ENCODE results near the gene LYAR.

Gene LYAR

GRCh38 chr4:4277531-4277930, 12.4 kb downstream of the LYAR start:
- H3K4me3 ChIP-seq = no peak overlapping the region
- no peak for TF ChIP-seq CTCF (IDR thresholded peaks at IDR 0.05)
- H3K27ac ChIP-seq = no peak overlapping the region
- no peak for DNase-seq (ENCODE audit: low spot score)

- Histone ChIP-seq H3K27ac (no peak overlapping the region), H3K4me3 (no peak overlapping the region)
- no peak for TF ChIP-seq CTCF (IDR thresholded peaks at IDR 0.05)
- no peak for DNase-seq (ENCODE audit: low spot score)
Observed at GRCh38 chr4:4274226-4274625, 15.7 kb downstream of the LYAR start.

GRCh38 chr4:4271912-4272311, 18.0 kb downstream of the LYAR start:
- DNase-seq (ENCODE audit: low spot score) = no peak
- no peak overlapping the region for H3K27ac ChIP-seq
- H3K4me3 ChIP-seq = no peak overlapping the region
- no peak for TF ChIP-seq CTCF (IDR thresholded peaks at IDR 0.05)

- DNase-seq (ENCODE audit: low spot score) = no peak
- TF ChIP-seq CTCF (IDR thresholded peaks at IDR 0.05) = no peak
- Histone ChIP-seq H3K27ac (no peak overlapping the region), H3K4me3 (no peak overlapping the region)
Observed at GRCh38 chr4:4270529-4270928, 19.4 kb downstream of the LYAR start.

GRCh38 chr4:4269856-4270255, 20.1 kb downstream of the LYAR start:
- no peak for DNase-seq (ENCODE audit: low spot score)
- TF ChIP-seq CTCF (IDR thresholded peaks at IDR 0.05) = no peak
- H3K4me3 ChIP-seq = no peak overlapping the region
- H3K27ac ChIP-seq = no peak overlapping the region

- no peak for TF ChIP-seq CTCF (IDR thresholded peaks at IDR 0.05)
- H3K4me3 ChIP-seq = no peak overlapping the region
- DNase-seq (ENCODE audit: low spot score) = no peak
- H3K27ac ChIP-seq = no peak overlapping the region
Observed at GRCh38 chr4:4269331-4269731, 20.6 kb downstream of the LYAR start.

GRCh38 chr4:4268776-4269175, 21.2 kb downstream of the LYAR start:
- TF ChIP-seq CTCF (IDR thresholded peaks at IDR 0.05) = no peak
- Histone ChIP-seq H3K27ac (no peak overlapping the region), H3K4me3 (no peak overlapping the region)
- DNase-seq (ENCODE audit: low spot score) = no peak
